CD4-positive, alpha-beta T cell treated with Interleukin-4 for 4 hours (primary cell): ENCODE results near the gene KCTD16.

Source experiments
- DNase-seq: peaks from one replicate; pipeline ENCODE4 v3.0.0-alpha.2; 2020

KCTD16 gene

DNA sequence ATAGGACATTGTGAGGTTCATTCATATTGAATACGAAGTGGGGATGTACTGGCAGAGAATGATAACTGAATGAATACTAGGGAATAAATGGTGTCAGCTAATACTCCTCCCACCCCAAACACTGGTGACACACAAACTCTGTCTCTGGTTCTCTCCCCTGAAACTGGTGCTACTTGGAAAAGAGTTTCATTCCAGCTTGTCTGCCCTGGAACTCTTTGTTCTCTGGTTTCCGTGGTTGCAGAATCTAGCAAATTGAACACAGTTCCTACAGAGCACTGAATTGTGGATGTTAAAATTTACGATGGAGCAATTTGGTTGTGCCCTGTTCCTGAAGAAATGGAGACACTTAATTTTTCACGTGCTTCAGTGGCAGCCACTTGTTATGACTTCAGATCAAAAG is 181.7 kb downstream of the KCTD16 start:
- no peak for DNase-seq

DNA sequence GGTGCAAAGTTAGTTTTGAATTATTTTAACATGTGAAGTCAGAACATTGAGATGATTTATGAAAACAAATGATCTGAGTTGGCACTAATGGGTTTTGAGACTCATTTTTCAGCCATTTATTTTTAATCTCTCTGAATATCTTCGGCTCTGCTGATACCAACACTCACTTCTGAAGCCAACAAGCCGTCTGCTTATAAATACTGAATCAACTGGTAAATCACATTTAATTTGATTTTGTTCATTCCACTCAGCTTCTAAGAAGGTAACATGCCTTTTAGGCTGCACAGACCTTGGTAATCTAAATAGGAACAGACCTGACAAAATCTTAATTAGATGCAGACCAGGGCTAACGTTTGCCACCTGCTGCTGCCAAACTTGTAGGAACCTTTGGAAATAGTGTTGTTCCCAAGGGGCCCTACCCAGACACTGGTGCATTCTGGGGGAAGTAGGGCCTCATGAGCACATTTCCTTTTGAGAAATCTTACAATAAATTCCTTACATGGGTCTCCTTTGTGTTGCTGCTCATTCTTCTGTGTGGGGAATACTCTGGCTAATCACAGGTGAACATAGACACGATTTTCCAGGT is 182.2 kb downstream of the KCTD16 start:
- DNase-seq = no peak

DNA sequence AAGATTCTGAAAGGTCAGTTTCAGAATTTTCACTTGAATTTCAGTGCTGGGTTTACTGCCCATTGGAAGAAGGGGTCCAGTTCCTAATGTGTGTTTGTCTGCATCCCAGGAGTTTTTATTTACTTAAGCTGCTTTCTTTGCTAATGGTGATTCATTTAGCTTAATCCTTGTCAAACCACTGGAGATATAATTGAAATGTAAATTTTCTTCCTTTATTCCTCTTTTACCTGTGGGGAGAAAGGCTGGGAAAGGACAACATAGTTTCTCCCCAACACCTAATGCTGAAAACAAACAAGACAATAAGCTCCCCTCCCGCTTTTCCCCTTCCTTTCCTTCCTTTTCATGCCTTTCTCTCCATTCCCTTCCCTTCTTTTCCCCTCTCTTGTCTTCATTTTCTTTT is 185.8 kb downstream of the KCTD16 start:
- DNase-seq = no peak

DNA sequence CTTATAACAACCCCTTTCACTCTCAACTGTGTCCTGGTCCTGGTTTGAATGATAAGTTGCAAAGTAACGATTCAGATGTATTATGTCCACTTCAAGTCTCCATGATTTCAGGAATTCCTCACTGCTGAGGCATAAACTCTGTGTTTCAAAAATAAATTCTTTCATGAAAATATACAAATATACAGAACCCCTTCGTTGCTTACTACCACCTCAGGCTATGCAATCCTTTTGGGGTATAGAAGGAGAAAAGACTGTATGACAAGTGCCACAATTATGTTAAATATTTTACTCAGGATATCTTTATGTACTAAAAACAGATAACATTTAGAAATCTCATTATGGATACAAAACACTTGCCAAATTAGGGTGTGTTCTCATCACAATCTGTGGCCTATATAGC is 190.7 kb downstream of the KCTD16 start:
- DNase-seq = no peak

DNA sequence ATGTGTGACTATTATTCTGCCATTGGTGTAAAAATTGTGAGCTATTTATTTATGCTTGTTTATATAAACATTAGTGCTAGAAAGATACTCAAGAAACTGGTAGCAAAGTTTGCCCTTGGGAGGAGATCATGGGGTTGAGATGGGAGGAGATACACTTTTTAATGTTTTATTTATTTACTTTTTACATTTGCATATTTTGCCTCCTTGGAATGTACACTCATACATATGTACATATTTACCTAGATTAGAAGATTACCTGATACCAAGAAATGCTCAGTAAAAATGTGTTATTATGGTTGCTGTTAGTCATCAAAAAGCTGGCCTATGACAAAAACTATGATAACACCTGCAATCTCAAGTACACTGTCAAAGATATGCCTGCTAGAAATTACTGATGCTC is 195.2 kb downstream of the KCTD16 start:
- no peak for DNase-seq

DNA sequence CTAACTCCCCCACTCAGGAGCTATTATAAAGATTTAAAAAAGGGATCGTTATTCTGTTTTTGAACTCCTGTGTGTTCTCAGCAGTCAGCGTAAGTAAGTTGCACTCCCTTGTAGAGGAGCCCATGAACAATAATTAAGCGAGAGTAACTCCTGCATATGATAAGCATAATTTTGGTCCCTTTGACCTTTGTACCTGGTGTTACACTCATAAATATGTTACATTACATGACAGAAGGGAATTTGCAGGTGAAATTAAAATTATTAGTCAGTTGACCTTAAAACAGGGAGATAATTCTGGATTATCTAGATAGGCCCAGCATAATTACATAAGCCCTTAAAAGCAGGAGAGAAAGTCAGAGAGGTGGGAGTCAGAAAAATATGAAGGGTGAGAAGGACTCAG is 197.3 kb downstream of the KCTD16 start:
- DNase-seq = no peak

DNA sequence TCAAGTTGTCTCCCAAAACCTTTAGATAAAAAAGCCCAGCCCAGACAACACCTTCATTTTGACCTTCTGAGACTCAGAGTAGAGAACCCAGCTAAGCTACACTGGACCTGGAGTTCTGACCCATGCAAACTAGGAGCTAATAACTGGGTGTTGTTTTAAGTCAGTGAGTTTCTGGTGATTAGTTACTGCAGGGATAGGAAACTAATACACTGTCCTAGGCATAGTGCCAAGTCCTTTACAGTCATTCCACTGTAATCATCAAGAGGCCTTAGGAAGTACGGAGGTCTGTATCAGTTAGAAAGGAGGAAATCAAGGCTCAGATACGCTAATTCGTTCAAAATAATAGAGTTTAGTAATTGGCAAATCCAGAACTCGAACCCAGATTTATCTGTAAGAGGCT is 197.9 kb downstream of the KCTD16 start:
- no peak for DNase-seq

DNA sequence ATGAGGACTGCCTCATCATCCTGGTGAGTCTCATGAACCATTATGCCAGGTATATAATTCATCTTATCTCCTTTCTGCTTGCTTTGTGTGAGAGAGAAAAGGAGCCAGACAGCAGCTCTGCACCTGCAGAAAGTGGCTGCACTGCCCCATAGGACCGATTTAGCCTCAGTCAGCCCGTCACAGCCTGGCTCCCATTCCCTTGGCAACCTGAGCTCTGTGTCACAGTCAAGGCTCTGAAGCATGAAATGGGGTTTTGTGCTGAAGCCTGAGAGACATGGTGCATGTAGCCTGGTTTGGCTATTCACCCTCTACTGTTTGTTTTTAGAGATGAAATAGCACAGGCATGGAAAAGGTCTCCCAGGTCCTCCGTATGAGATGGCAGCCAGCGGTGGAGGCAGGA is 198.3 kb downstream of the KCTD16 start:
- DNase-seq = no peak

DNA sequence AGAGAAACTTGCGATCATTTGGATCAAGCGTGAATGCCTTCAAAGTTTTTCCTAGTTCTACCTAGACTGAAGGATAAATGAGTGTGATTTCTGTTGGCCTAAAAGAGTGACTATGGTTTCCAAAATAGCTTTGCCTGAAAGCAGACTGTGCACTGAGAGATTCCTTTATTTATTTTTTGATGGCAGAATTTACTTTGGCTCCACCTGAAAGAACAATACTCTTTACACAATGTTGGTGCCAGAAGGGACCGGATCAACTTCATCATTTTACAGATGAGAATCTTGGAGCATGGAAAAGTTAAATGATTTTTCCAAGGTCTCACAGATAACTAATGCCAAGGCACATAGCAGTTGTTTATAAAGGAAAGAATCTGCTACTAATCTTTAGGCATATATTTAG is 199.6 kb downstream of the KCTD16 start:
- no peak for DNase-seq

DNA sequence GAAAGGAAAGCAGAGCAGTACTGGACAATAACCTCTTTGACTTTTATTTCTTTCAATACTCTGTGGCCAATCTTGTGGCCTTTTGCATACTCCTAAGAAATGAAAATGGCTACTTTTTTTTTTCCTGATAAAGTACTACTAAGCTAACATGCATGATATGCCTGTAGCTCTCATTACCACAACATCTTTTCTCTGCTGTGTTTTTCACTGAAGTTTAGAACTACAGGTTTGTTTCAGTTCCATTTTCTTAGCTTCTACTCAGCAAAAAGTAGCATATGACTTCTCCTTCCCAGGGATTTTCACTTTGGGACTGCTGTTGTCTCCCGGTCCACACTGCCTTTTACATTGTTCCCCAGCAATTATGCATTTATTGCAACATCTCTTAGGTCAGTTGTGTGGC is 204.0 kb downstream of the KCTD16 start:
- no peak for DNase-seq

DNA sequence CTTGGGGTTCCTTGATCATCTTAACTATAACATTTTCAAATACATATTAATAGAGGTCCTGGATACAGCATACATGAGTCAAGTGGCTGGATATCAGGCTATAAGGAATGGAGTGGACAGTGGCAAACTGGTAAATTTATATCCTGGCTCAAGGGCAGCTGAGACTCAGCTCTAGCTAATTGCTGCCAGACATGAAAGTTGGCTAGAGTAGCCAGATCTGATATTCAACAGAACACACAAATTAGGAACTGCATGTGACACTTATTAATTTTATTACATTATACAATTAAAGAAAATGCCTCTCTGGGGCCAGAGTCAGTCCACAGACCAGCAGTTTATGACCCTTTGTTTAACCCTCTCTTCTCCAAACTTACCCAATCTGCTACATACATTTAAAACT is 206.5 kb downstream of the KCTD16 start:
- no peak for DNase-seq

DNA sequence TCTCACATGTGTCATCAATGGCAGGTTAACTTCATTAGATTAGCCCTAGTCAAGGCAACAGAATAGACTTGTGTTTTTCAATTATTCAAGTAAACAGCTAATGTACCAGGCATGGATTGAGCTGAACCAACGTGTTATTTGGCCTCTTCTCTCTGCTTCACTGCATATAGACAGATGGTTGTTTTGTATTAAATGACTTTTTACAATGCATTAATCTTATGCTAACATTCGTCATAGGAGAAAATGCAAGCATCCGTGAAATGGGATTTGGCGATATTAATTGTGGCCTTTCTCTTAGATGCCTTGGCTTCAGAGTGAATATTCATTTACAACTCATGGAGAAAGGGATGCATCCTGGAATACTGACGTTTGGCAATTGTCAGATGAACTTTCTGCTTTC is 208.0 kb downstream of the KCTD16 start:
- no peak for DNase-seq

DNA sequence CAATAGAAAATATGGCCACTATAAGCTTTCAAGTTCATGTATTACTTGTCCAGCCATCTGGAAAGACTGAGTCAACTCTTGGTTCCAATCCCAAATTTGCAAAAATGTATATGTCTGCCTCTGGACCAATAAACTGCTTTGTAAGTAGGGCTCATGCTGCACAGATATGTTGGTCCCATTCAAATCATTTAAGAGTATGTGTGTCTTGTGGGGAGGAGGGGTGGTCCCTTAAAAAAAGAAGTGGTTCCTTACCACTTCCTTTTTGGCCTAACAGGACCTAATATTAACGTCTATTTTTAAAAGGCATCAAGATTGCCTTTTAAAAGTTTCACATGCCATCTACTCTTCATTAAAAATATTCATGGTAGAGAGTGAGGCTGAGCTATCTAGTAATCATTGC is 214.9 kb downstream of the KCTD16 start:
- DNase-seq = no peak

DNA sequence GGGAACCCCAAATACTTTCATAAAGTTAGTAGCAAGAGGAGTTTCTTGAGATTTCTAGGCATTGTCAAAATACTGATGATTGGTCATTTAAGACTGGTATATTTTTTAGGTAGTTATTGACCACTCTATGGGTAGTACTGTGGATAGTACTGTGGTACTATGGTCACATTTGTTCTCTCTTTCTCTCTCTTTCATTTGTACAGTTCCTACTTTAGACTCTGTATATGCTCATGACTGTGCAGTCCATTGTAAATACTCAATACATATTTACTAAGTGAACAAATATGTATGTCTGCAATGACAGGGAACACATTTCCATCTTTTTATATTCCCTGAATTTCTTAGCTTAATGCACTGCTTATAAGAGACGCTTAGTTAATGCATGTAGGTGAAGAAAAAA is 215.6 kb downstream of the KCTD16 start:
- DNase-seq = no peak

DNA sequence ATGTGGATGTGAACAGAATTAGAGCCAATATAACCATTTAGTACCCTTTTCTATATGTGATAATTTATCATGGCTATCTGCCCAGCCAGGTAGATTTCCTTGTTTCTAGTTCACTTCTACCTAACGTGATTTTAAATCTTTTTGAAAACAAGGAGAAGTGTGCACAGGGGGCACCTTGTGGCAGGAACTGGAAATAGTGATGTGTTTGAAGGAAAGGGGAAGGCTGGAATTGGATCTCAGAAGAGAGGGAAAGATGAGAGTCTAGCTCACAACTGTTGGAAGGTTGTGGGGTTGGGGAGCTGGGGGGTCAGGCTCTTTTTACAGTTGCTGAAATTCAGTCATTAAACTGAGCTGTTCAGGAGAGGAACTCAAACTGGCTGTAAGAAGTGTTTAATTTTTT is 219.5 kb downstream of the KCTD16 start:
- no peak for DNase-seq

DNA sequence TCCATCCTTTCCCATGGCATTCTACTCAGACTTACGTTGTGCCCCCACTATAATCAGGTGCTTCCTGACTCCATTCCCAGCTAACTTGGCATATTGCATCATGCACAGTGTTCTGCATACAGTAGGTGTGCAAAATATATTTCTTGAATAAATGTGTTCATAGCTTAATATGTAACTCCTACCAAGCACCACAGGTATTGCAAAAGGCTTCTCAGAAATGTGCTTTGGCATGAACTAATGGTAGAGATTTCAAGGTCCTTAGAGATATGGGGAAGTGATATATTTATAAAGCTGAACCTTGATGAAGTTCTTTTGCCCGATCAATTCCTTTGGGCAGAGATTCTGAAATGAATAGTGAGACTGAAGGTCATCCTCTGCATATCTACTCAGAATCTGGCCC is 220.4 kb downstream of the KCTD16 start:
- no peak for DNase-seq

DNA sequence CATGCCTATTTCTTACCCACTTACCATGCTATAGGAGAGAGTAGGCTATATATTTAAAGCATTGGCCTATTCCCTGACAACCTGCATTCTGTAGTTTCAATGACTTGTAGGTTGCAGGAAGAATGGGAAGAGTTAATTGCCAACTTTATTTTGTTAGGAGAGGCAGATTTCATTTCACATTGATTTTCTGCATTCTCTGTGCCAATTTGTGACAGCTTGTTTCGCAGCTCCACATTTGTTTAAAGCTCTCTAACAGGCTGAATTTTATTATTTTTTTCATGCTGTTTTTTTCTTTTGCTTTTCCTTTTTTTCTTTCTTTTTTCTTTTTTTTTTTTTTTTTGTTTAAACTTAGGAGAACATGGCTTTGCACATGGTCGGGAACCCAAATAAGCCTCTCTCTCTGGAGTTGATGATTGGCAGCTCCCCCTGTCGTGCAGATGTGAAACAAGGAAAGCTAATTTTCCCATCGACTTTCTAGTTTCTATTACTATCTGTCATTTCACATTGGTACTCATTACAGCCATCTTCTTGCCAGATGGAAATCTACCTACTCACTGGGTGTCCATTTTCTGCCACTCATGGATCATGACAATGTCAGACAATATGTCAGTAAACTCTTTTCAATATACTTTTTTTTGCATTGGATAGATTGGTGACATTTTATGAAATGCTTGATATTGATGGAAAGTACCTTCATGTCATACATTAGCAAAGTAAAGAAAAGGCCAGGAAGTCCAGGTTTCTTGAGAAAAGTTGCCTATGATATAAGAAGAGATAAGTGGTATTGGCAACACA is 223.2 kb downstream of the KCTD16 start:
- no peak for DNase-seq

DNA sequence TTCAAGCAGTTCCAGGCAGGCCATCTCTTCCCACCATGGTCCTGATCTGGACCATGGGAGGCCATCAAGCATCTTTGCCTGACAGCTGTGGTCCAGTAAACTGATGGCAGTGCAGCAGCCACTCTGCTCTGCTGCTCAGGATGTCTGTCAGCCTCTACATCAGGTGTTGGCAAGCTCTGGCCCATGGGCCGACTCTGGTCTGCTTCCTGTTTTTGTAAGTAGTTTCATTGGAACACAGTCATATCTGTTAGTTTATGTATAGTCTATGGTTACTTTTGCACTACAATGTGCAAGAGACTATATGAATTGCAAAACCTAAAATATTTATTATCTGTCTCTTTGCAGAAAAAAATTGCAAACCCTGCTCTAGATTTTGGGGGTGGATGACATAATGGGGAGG is 225.0 kb downstream of the KCTD16 start:
- no peak for DNase-seq

DNA sequence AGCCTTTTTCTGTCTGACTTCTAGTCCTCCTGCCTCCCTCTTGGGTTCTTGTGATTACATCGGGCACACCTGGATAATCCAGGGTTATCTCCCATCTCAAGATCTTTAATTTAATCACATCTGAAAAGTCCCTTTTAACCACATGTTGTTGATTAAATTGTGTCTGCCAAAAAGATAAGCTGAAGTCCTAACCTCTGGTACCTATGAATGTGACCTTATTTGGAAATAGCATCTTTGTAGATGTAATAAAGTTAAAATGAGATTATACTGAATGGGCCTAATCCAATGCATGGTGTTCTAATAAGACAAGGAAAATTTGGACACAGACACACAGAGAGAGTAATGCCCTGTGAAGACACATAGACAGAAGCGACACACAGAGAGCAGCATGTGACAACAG is 232.4 kb downstream of the KCTD16 start:
- DNase-seq = no peak

DNA sequence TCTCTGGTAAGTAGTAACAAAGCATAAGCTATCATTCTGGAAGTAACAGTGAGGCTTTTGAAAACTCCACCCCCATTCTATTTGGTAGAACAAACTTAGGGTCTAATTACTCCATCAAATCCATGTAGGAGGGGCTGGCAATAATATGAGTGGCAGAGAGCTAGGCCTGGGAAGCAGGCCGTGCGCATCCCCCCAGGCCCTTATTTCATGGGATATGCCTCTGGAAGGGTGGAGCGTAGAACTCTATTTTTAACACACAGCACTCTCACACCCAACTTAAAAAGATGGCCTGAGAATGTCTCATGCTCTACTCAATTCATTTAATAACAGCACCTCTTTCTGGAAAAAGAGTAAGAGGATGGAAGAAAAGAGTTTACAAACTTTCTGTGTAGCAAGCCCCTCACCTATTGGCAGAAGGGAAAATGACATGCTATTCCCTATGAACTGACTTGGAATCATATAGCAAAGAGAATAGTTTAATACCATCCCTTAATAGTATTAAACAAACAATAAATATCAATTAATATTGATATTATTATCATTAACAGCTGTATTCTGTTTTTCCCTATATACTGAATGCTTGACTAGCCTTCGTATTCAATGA is 233.2 kb downstream of the KCTD16 start:
- no peak for DNase-seq

DNA sequence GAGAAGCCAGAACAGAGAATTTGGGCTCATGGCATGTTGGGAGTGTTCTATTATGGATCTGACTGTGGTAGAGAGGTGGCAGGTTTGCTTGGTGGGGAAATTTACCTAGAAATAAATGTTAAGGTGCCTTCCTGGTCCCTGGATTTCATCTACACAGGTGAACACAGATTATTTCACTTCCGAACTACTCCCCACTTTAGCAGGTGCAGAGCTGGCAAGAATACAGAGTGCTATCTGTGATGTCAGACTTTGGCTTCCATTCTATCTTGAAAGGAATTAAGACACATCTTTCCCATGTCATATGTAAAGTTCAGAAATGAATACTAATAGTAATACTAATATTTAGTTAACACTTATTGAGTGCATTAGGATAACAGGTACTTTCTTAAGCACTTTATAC is 234.0 kb downstream of the KCTD16 start:
- DNase-seq = no peak

DNA sequence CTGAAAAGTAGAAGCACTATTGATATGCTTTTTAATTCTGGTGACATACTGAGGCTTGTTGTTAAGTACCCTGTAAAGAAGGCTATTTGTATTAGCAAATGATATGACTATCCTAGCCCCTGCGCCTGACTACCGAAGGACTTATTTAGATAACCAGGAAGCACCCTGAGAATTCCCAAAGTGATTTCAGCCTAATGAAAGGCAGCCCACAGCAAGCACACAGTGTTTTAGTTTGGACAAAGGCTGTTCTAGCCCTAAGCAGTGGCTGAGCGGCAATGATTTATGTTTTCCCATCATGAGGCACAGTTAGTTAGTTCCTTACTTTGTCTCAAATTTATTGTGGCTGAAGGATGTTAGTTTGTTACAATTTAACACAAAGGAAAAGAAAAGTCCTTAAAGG is 235.3 kb downstream of the KCTD16 start:
- no peak for DNase-seq

DNA sequence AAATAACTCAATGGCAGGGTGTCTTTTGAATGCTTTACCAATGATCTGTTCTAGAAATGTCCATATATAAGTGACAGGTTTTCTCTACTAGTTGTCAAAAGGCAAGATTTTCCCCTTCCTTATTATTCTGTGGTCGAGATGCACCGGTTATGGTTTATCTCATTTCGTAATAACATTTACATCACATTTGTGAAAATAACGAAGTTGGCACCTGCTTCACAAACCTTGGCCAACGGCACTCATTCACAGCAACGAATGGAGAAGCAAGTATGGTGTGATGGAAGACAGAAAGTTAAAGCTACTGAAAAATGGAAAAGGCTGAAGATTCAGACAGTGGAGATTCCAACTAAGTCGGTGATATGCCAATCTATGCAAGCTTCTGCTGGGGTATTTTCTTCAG is 235.8 kb downstream of the KCTD16 start:
- no peak for DNase-seq

DNA sequence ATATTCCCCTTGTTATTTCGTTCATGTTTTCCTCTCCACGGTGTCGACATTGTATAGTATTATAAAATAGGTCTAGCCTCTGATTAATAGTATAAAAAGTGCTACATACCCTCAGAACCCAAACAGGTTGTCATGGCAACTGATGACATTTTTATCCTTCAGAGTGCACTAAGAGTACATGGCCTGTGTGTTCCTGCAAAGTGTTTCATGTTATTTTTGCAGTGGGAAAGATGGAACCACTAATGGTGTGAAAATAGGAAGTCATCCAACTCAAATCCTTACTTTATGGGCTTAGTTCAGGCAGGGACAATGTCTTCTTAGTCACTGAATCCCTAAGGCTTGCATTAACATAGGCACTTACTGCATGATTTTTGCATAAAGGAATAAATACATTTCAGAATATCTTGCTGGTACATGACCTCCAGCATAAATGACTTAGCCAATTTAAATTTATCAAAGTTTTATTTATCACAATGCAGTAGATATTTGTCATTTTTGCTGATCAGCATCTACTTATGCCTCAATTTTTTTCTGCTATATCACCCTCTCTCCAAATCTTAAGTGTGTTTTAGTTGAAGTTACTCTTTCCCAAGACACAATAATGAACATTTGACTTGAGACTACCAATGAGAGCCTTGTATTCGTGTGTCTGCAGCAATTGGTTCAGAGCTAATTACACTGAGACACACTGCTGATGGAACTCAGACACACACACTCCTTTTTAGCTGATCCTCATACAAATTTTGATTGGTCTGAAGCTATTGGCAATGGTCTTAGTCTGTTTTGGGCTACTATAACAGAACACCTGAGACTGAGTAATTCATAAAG is 243.7 kb downstream of the KCTD16 start:
- DNase-seq = no peak
